Osteoblast (primary cell): ENCODE measurements around the gene DLG4. TPM values are rescaled to one million over a fixed set of nuclear protein-coding genes. Genes with fewer than 3 reads are reported as not detected.

Experiments used
- DNase-seq: peaks from one replicate; pipeline ENCODE4 v3.0.0; 2011; ENCODE audit warnings: low spot score, mixed read lengths; ENCODE audit not compliant: insufficient read length; ENCODE audit errors: missing footprints
- H2AFZ ChIP-seq: 2 replicates; pipeline ENCODE4 v1.6.0; 2011; ENCODE audit warnings: mild to moderate bottlenecking, low read length
- H3K27ac ChIP-seq: 2 replicates; pipeline ENCODE4 v1.5.1; 2011; ENCODE audit warnings: mild to moderate bottlenecking, low read depth, low read length, moderate library complexity
- H3K27me3 ChIP-seq: 2 replicates; pipeline ENCODE4 v1.6.0; 2012; ENCODE audit warnings: mild to moderate bottlenecking, control low read depth, inconsistent platforms, low read length, moderate library complexity; ENCODE audit not compliant: insufficient read depth
- H3K36me3 ChIP-seq: 2 replicates; pipeline ENCODE4 v1.5.1; 2011; ENCODE audit warnings: mild to moderate bottlenecking, low read length, control low read depth, moderate library complexity; ENCODE audit not compliant: insufficient read depth
- H3K4me1 ChIP-seq: 2 replicates; pipeline ENCODE4 v1.5.1; 2011; ENCODE audit warnings: mild to moderate bottlenecking, low read length, control low read depth, moderate library complexity; ENCODE audit not compliant: insufficient read depth
- H3K4me2 ChIP-seq: 2 replicates; pipeline ENCODE4 v1.6.0; 2011; ENCODE audit warnings: mild to moderate bottlenecking, low read length; ENCODE audit not compliant: insufficient read depth
- H3K4me3 ChIP-seq: fragments of 200-600 bp; sonication (generic); 3 replicates; pipeline ENCODE4 v1.5.1; 2012; ENCODE audit warnings: mild to moderate bottlenecking, low read length, inconsistent platforms; ENCODE audit not compliant: insufficient read depth
- H3K79me2 ChIP-seq: 2 replicates; pipeline ENCODE4 v1.6.0; 2012; ENCODE audit warnings: mild to moderate bottlenecking, low read length, control low read depth, inconsistent platforms; ENCODE audit not compliant: insufficient read depth
- H3K9me3 ChIP-seq: 2 replicates; pipeline ENCODE4 v1.5.1; 2011; ENCODE audit warnings: low read depth, low read length, control low read depth
- H4K20me1 ChIP-seq: 2 replicates; pipeline ENCODE4 v1.6.0; 2012; ENCODE audit warnings: mild to moderate bottlenecking, low read length, control low read depth; ENCODE audit not compliant: insufficient read depth
- CTCF ChIP-seq: IDR thresholded peaks from 2 replicates; pipeline ENCODE4 v1.5.1; 2011; ENCODE audit warnings: mild to moderate bottlenecking, low read depth, low read length, moderate library complexity; ENCODE audit errors: extremely low read depth
- total RNA-seq: library from RNA; depleted of rRNA; stranded (reverse); fragments of >200 nt; gene quantifications from 2 replicates; pipeline ENCODE4 v1.2.3, GENCODE V29; 2012

DLG4 gene
- total RNA-seq, 1 donor = 10.1 TPM

- Histone ChIP-seq H3K27ac (no peak overlapping the region), H2AFZ (no peak overlapping the region), H3K9me3 (no peaks in the 10 kb centered on the region), H3K4me1 (peaks cover 8% of the 10 kb centered on the region), H3K36me3 (peaks cover 13% of the 10 kb centered on the region), H4K20me1 (peaks cover 49% of the 10 kb centered on the region), H3K27me3 (no peaks in the 10 kb centered on the region), H3K79me2 (peaks cover 56% of the 10 kb centered on the region), H3K4me2 (no peak overlapping the region), H3K4me3 (no peak overlapping the region)
- peak; percentile 92 for DNase-seq
- no peak for TF ChIP-seq CTCF
Observed at GRCh38 chr17:7207120-7208001, 12.3 kb downstream of the DLG4 start.

- Histone ChIP-seq H3K36me3 (peaks cover 26% of the 10 kb centered on the region), H3K4me3 (peak overlapping the region; percentile 76), H4K20me1 (peaks cover 39% of the 10 kb centered on the region), H2AFZ (peak overlapping the region; percentile 79), H3K27ac (peak overlapping the region; percentile 74), H3K27me3 (no peaks in the 10 kb centered on the region), H3K4me2 (peak overlapping the region; percentile 92), H3K4me1 (peaks cover 8% of the 10 kb centered on the region), H3K9me3 (no peaks in the 10 kb centered on the region), H3K79me2 (peaks cover 41% of the 10 kb centered on the region)
- DNase-seq = no peak
- no peak for TF ChIP-seq CTCF
Observed at GRCh38 chr17:7205561-7205960, 14.1 kb downstream of the DLG4 start.

- peaks cover 34% of the 10 kb centered on the region for H3K79me2 ChIP-seq
- H3K4me2 ChIP-seq = peak overlapping the region; percentile 92
- H4K20me1 ChIP-seq = peaks cover 32% of the 10 kb centered on the region
- no peak for TF ChIP-seq CTCF
- peaks cover 8% of the 10 kb centered on the region for H3K4me1 ChIP-seq
- H3K4me3 ChIP-seq = peak overlapping the region; percentile 76
- H3K27ac ChIP-seq = peak overlapping the region; percentile 74
- H3K36me3 ChIP-seq = peaks cover 26% of the 10 kb centered on the region
- peak overlapping the region; percentile 79 for H2AFZ ChIP-seq
- H3K9me3 ChIP-seq = no peaks in the 10 kb centered on the region
- H3K27me3 ChIP-seq = no peaks in the 10 kb centered on the region
- peak; percentile 99 for DNase-seq
Observed at GRCh38 chr17:7204828-7205461, 14.7 kb downstream of the DLG4 start.

- peak overlapping the region; percentile 76 for H3K4me3 ChIP-seq
Observed at GRCh38 chr17:7204336-7204735, 15.3 kb downstream of the DLG4 start.

More at GRCh38 chr17:7204336-7204735, 15.3 kb downstream of the DLG4 start:
- no peak for TF ChIP-seq CTCF
- H3K4me2 ChIP-seq = peak overlapping the region; percentile 92
- H2AFZ ChIP-seq = no peak overlapping the region
- H3K27me3 ChIP-seq = no peaks in the 10 kb centered on the region
- peak overlapping the region; percentile 74 for H3K27ac ChIP-seq
- DNase-seq = no peak
- H3K4me1 ChIP-seq = peaks cover 8% of the 10 kb centered on the region
- H3K9me3 ChIP-seq = no peaks in the 10 kb centered on the region
- H3K79me2 ChIP-seq = peaks cover 30% of the 10 kb centered on the region
- peaks cover 26% of the 10 kb centered on the region for H3K36me3 ChIP-seq
- peaks cover 31% of the 10 kb centered on the region for H4K20me1 ChIP-seq
